Measurements from ENCODE around the gene C5orf58. TPM values are rescaled to one million over a fixed set of nuclear protein-coding genes. Genes with fewer than 3 reads are reported as not detected.
A peak's percentile ranks its signal among the peaks of the same experiment; 100 is the strongest.

C5orf58 gene
- total RNA-seq, 2 donors from 2014 or later, result 15.7 TPM; not detected in 1

DNA sequence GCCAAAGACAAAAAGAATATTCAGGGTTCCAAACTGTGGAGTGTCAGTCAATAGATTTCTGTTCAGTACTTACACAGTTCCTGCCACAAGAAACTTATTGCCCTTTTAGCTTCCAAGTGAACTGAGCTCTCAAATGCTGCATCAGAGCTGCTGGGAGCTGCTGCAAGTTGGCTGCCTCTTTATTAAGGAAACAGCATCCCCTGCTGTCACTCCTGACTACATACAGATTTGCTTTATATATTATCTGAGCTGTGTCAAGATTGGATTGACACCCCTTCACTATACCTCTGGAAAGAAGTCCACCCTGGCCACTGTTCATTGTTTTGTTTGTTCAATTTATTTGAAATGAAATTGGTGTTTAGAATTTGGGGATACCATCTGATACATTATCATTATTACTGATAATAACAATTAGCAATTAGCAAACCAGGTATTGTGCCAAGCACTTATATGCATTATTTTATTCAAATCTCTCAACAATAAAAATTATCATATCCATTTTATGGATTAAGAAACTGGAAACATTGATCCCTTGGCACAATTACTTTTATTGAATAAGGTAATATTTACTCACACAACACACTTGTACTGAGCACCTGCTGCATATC, 16.4 kb upstream of the C5orf58 start:
- Histone ChIP-seq H3K27me3 (replicated peaks; ENCODE audit: insufficient read depth) (no peaks in the 10 kb centered on the region), H3K9me3 (no peaks in the 10 kb centered on the region), H3K4me3 (no peak overlapping the region), H3K36me3 (no peaks in the 10 kb centered on the region), H3K27ac (no peak overlapping the region), H3K4me1 (replicated peaks) (no peaks in the 10 kb centered on the region)
- intact Hi-C loops (cut with DNase I), result no loop called here
- no peak for DNase-seq (ENCODE audit: low spot score)
- no peak for TF ChIP-seq POLR2A (IDR thresholded peaks at IDR 0.05)
- TF ChIP-seq, protein P1, sequence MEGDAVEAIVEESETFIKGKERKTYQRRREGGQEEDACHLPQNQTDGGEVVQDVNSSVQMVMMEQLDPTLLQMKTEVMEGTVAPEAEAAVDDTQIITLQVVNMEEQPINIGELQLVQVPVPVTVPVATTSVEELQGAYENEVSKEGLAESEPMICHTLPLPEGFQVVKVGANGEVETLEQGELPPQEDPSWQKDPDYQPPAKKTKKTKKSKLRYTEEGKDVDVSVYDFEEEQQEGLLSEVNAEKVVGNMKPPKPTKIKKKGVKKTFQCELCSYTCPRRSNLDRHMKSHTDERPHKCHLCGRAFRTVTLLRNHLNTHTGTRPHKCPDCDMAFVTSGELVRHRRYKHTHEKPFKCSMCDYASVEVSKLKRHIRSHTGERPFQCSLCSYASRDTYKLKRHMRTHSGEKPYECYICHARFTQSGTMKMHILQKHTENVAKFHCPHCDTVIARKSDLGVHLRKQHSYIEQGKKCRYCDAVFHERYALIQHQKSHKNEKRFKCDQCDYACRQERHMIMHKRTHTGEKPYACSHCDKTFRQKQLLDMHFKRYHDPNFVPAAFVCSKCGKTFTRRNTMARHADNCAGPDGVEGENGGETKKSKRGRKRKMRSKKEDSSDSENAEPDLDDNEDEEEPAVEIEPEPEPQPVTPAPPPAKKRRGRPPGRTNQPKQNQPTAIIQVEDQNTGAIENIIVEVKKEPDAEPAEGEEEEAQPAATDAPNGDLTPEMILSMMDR (IDR thresholded peaks at IDR 0.05), result peak in 2 of 4 experiments; percentile 45 to 48

DNA sequence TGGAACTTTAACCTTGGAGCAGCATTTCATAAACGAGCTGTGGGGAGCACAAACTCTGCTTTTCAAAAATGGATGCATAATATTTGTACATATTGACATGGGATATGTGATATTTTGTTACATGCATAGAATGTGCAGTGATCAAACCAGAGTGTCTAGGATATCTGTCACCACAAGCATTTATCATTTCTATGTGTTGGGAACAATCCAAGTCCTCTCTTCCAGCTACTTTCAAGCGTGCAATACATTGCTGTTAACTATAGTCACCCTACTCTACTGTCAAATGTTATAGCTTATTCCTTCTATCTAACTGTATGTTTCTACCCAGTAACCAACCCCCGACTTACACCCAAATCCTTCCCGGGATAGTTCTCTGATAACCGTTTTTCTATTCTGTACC, 15.0 kb upstream of the C5orf58 start:
- Histone ChIP-seq H3K4me1 (replicated peaks) (no peaks in the 10 kb centered on the region), H3K27me3 (replicated peaks; ENCODE audit: insufficient read depth) (no peaks in the 10 kb centered on the region), H3K36me3 (no peaks in the 10 kb centered on the region), H3K4me3 (no peak overlapping the region), H3K27ac (no peak overlapping the region), H3K9me3 (no peaks in the 10 kb centered on the region)
- intact Hi-C loops (cut with DNase I), result no loop called here
- no peak for TF ChIP-seq POLR2A (IDR thresholded peaks at IDR 0.05)
- TF ChIP-seq, protein P1 (IDR thresholded peaks at IDR 0.05), result no peak
- no peak for TF ChIP-seq POLR2AphosphoS5 (IDR thresholded peaks at IDR 0.05)
- no peak for DNase-seq (ENCODE audit: low spot score)
- WGBS, result 81% methylated on average over 5 of the region's 5 CpGs

DNA sequence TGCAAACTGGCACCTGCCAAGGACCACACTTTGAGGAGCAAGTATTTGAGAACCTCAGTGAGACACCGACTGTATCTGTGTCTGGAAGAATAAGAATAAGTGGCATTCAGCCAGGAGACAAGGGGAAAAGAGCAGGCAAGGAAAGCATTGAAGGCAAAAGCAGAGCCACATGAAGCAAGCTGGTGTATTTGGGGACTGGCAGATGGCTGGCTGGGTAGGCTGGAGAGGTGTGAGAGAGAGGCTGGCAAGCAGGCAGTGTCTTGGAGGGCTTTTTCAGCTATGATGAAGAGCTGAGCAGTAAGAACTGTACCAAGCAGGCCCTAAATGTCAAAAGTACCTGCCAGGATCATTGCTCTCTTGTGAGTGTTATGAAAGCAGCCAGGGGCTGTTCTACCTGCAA, 14.1 kb upstream of the C5orf58 start:
- Histone ChIP-seq H3K27ac (no peak overlapping the region), H3K9me3 (no peaks in the 10 kb centered on the region), H3K27me3 (replicated peaks; ENCODE audit: insufficient read depth) (no peaks in the 10 kb centered on the region), H3K4me1 (replicated peaks) (no peaks in the 10 kb centered on the region), H3K4me3 (no peak overlapping the region), H3K36me3 (no peaks in the 10 kb centered on the region)
- TF ChIP-seq, protein P1 (IDR thresholded peaks at IDR 0.05), result no peak
- TF ChIP-seq POLR2AphosphoS5 (IDR thresholded peaks at IDR 0.05), result no peak
- no peak for TF ChIP-seq POLR2A (IDR thresholded peaks at IDR 0.05)
- WGBS, result 42% methylated on average over 1 of the region's 1 CpG
- DNase-seq (ENCODE audit: low spot score), result no peak
- intact Hi-C loops (cut with DNase I), result no loop called here

DNA sequence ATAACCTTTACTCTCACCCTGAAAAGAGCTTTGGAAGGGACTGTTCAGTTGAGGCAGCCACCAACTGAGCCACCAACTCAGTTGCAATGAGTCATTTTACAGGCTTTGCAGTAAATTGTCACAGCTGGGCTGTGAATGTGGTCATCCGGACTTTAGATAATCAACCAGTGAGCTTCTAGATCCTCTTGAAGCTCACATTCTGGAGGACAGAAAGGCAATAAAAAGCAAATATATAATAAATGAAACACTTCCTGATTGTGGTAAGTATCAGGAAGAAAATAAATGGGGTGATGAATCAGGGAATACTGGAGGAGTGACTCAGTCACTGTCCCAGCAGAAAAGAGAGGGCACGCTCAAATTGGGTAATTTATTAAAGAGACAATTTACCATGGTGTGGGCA, 13.2 kb upstream of the C5orf58 start:
- DNase-seq (ENCODE audit: low spot score), result no peak
- WGBS, result 57% methylated on average over 2 of the region's 2 CpGs
- TF ChIP-seq, protein P1 (IDR thresholded peaks at IDR 0.05), result no peak
- TF ChIP-seq POLR2AphosphoS5 (IDR thresholded peaks at IDR 0.05) (no peak), POLR2A (IDR thresholded peaks at IDR 0.05) (no peak)
- no peaks in the 10 kb centered on the region for H3K27me3 ChIP-seq (replicated peaks; ENCODE audit: insufficient read depth)
- no peak overlapping the region for H3K4me3 ChIP-seq
- no peaks in the 10 kb centered on the region for H3K9me3 ChIP-seq
- H3K4me1 ChIP-seq (replicated peaks), result no peaks in the 10 kb centered on the region
- intact Hi-C loops (cut with DNase I), result loop anchor here (5.0 kb wide), 1 partner anchor 413 kb away; no protein-coding TSS in a partner anchor
- H3K36me3 ChIP-seq, result no peaks in the 10 kb centered on the region
- H3K27ac ChIP-seq, result no peak overlapping the region

DNA sequence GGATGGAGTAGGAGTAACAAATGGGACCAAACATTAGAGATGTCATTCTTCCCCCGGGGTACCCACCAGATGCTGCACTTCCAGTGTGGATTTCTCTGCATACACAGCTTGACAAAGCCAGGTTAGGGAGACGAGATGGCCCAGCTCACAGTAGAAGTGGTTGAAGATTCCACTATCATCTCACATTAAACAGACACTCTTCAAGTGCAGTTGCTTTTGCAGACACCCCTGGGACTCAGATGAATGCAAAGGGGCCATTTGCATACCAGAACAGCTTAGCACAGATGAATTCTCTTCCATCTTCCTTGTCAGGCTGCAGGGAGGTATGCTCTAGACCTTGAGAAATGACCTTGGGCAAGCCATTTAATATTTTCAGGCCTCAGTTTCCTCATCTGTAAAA, 12.6 kb upstream of the C5orf58 start:
- Histone ChIP-seq H3K27me3 (replicated peaks; ENCODE audit: insufficient read depth) (no peaks in the 10 kb centered on the region), H3K36me3 (no peaks in the 10 kb centered on the region), H3K27ac (no peak overlapping the region), H3K9me3 (no peaks in the 10 kb centered on the region), H3K4me3 (no peak overlapping the region), H3K4me1 (replicated peaks) (no peaks in the 10 kb centered on the region)
- DNase-seq (ENCODE audit: low spot score), result no peak
- no peak for TF ChIP-seq POLR2AphosphoS5 (IDR thresholded peaks at IDR 0.05)
- TF ChIP-seq POLR2A (IDR thresholded peaks at IDR 0.05), result no peak
- TF ChIP-seq, protein P1 (IDR thresholded peaks at IDR 0.05), result no peak
- intact Hi-C loops (cut with DNase I), result loop anchor here (5.0 kb wide), 1 partner anchor 412 kb away; no protein-coding TSS in a partner anchor
- WGBS, result 91% methylated on average over 2 of the region's 2 CpGs
